Nucleus accumbens (tissue), 56 donors: ENCODE results near the gene STXBP4.

Source experiments
- DNase-seq, 56 donors: peaks; one replicate each; lab custom pipeline; 2025; lab: John Stamatoyannopoulos, UW

The STXBP4 gene

GRCh38 chr17:54969658-54970572 lies 1.4 kb downstream of the STXBP4 start:
- no peak for DNase-seq

GRCh38 chr17:54971147-54971546 lies 2.6 kb downstream of the STXBP4 start:
- DNase-seq, result no peak

- no peak for DNase-seq
Measured at GRCh38 chr17:54971901-54972300, 3.3 kb downstream of the STXBP4 start.

GRCh38 chr17:54972406-54973138 lies 4.0 kb downstream of the STXBP4 start:
- DNase-seq, result no peak

- no peak for DNase-seq
Measured at GRCh38 chr17:54974759-54975158, 6.2 kb downstream of the STXBP4 start.

GRCh38 chr17:54976316-54976715 lies 7.8 kb downstream of the STXBP4 start:
- DNase-seq, result no peak

- DNase-seq, result no peak
Measured at GRCh38 chr17:54977744-54978143, 9.2 kb downstream of the STXBP4 start.

- no peak for DNase-seq
Measured at GRCh38 chr17:54979657-54980056, 11.1 kb downstream of the STXBP4 start.

GRCh38 chr17:54980375-54980774 lies 11.8 kb downstream of the STXBP4 start:
- DNase-seq, result no peak

GRCh38 chr17:54982399-54982798 lies 13.8 kb downstream of the STXBP4 start:
- no peak for DNase-seq

- no peak for DNase-seq
Measured at GRCh38 chr17:54983260-54983659, 14.7 kb downstream of the STXBP4 start.

GRCh38 chr17:54985476-54985875 lies 16.9 kb downstream of the STXBP4 start:
- DNase-seq, result no peak

- DNase-seq, result no peak
Measured at GRCh38 chr17:54990118-54990517, 21.6 kb downstream of the STXBP4 start.

GRCh38 chr17:54991567-54991966 lies 23.0 kb downstream of the STXBP4 start:
- no peak for DNase-seq

GRCh38 chr17:54992797-54993639 lies 24.5 kb downstream of the STXBP4 start:
- peak in 1 of 56 donors; percentile 0 for DNase-seq

- no peak for DNase-seq
Measured at GRCh38 chr17:54996441-54996840, 27.9 kb downstream of the STXBP4 start.

- no peak for DNase-seq
Measured at GRCh38 chr17:55002458-55002857, 33.9 kb downstream of the STXBP4 start.

GRCh38 chr17:55004484-55004883 lies 35.9 kb downstream of the STXBP4 start:
- no peak for DNase-seq

GRCh38 chr17:55005520-55005919 lies 37.0 kb downstream of the STXBP4 start:
- DNase-seq, result no peak

GRCh38 chr17:55023626-55024025 lies 55.1 kb downstream of the STXBP4 start:
- DNase-seq, result no peak

GRCh38 chr17:55037828-55038227 lies 69.3 kb downstream of the STXBP4 start:
- DNase-seq, result no peak
